K562 (cell line): ENCODE data around the gene SRPK3. TPM values are rescaled to one million over a fixed set of nuclear protein-coding genes. Genes with fewer than 3 reads are reported as not detected.

Experiments
- CBFA2T3 ChIP-seq: fragments of 450-650 bp; IDR thresholded peaks from 2 replicates; pipeline ENCODE4 v1.6.1; 2017
- CXXC5 ChIP-seq: fragments of 250-450 bp; sonication (Bioruptor Pico); IDR thresholded peaks from 2 replicates; pipeline ENCODE4 v1.8.0; 2022; ENCODE audit warnings: inconsistent platforms, mild to moderate bottlenecking, moderate library complexity
- FOXM1 ChIP-seq, 2 experiments: fragments of 450-650 bp in 1 of 2; sonication (generic) in 1 of 2; formaldehyde crosslinking in 1 of 2; IDR thresholded peaks; 2 replicates each; pipeline versions ENCODE4 v1.6.1 to v1.9.0; 2017 to 2022; ENCODE audit warnings: low read depth in 2 of 2, mild to moderate bottlenecking in 2 of 2, missing genetic modification reagents in 1 of 2, moderate library complexity in 1 of 2
- PKNOX1 ChIP-seq: fragments of 450-650 bp; IDR thresholded peaks from 2 replicates; pipeline ENCODE4 v1.6.1; 2016
- REST ChIP-seq, 2 experiments: fragments of 450-650 bp; formaldehyde crosslinking in 1 of 2; IDR thresholded peaks; 2 replicates each; pipeline versions ENCODE4 v1.4.0 to v1.6.1; 2014 to 2020; ENCODE audit warnings: mild to moderate bottlenecking in 2 of 2, borderline replicate concordance in 1 of 2, low read depth in 1 of 2
- STAT6 ChIP-seq: sonication (generic); formaldehyde crosslinking; IDR thresholded peaks from 2 replicates; pipeline ENCODE4 v1.8.1; 2023; ENCODE audit warnings: mild to moderate bottlenecking, missing genetic modification reagents
- ZNF311 ChIP-seq: fragments of 250-450 bp; sonication (Bioruptor Pico); IDR thresholded peaks from 2 replicates; pipeline ENCODE4 v1.4.0; 2020; ENCODE audit warnings: mild to moderate bottlenecking, moderate library complexity
- ZNF507 ChIP-seq: conservative IDR thresholded peaks from 2 replicates; pipeline ENCODE4 v1.6.1; 2017; ENCODE audit warnings: missing genetic modification characterization, missing compliant biosample characterization
- ZNF778 ChIP-seq: fragments of 450-650 bp; formaldehyde crosslinking; IDR thresholded peaks from 2 replicates; pipeline ENCODE4 v1.4.0; 2020; ENCODE audit warnings: mild to moderate bottlenecking, moderate library complexity
- polyA plus RNA-seq, 8 experiments: library from polyadenylated mRNA; depleted of rRNA in 4 of 8; stranded (reverse) in 5 of 8; unstranded in 3 of 8; fragments of >200 nt; fragmentation: Nextera tagmentation in 2 of 8; fragmentation: Illumina TruSeq in 1 of 8; extraction: Ambion mirVana in 2 of 8; extraction: Trizol in 1 of 8; gene quantifications; 2 replicates each; pipeline versions ENCODE4 v1.2.1 to v1.2.3, GENCODE V29; 2011 to 2014; ENCODE audit warnings: inconsistent platforms in 1 of 8, missing spikeins in 1 of 8
- total RNA-seq, 7 experiments: library from RNA; depleted of rRNA in 6 of 7; stranded (reverse); fragments of >200 nt in 6 of 7; fragmentation: Illumina TruSeq in 2 of 7; extraction: Trizol in 2 of 7; gene quantifications; 2 replicates each; pipeline versions ENCODE4 v1.2.1 to v1.2.3, GENCODE V29; 2011 to 2021; ENCODE audit warnings: low replicate concordance in 1 of 7

SRPK3 gene
- total and polyA plus RNA-seq, 9 of the 15 experiments (the other 6 are each of a cell fraction or from before 2014, with no cell fraction given), result 0.01 to 0.09 (median 0.04) TPM; not detected in 2

GRCh38 chrX:153765138-153766079, 15.4 kb upstream of the SRPK3 start (continued):
- TF ChIP-seq CBFA2T3 (peak; percentile 94), REST (IDR thresholded peaks at IDR 0.05; ENCODE audit: borderline replicate concordance) (no peak; the same call in 1 of the 2 replicates), REST (CRISPR knock-in tag; IDR thresholded peaks at IDR 0.05; ENCODE audit: low read depth) (no peak), ZNF778 (no peak), CXXC5 (CRISPR knock-in tag) (peak; percentile 69), PKNOX1 (no peak), ZNF507 (no peak), STAT6 (CRISPR knock-in tag) (no peak), ZNF311 (CRISPR knock-in tag) (no peak), FOXM1 (IDR thresholded peaks at IDR 0.05; ENCODE audit: low read depth) (peak; percentile 50; the same call in 1 of the 2 replicates), FOXM1 (CRISPR knock-in tag; IDR thresholded peaks at IDR 0.05; ENCODE audit: low read depth) (0 out of 2 replicates have a peak, but pooled peaks have one; percentile 77)
